ENCODE results near the gene TSHZ3. TPM values are rescaled to one million over a fixed set of nuclear protein-coding genes. Genes with fewer than 3 reads are reported as not detected.

TSHZ3 gene
- total RNA-seq, result 0.81 TPM

GRCh38 chr19:31349160-31349881 is at the start of gene TSHZ3:
TSHZ3 (minus strand) TSS chr19:31349436; CDS start chr19:31349219, 217 bp downstream.
- peak in 2 of 3 donors; percentile 45 to 59 for DNase-seq (ENCODE audit: low read depth in 2 of 3, low spot score in 2 of 3)

GRCh38 chr19:31397308-31397707 is 48.1 kb upstream of the TSHZ3 start:
- DNase-seq (ENCODE audit: low read depth in 2 of 3, low spot score in 2 of 3), result no peak

GRCh38 chr19:31392464-31392863 is 43.2 kb upstream of the TSHZ3 start:
- DNase-seq (ENCODE audit: low read depth in 2 of 3, low spot score in 2 of 3), result no peak

- no peak for DNase-seq (ENCODE audit: low read depth in 2 of 3, low spot score in 2 of 3)
These were observed 42.3 kb upstream of the TSHZ3 start for GRCh38 chr19:31391518-31391917.

GRCh38 chr19:31390711-31391110 is 41.5 kb upstream of the TSHZ3 start:
- no peak for DNase-seq (ENCODE audit: low read depth in 2 of 3, low spot score in 2 of 3)

- DNase-seq (ENCODE audit: low read depth in 2 of 3, low spot score in 2 of 3), result no peak
These were observed 40.6 kb upstream of the TSHZ3 start for GRCh38 chr19:31389874-31390273.

GRCh38 chr19:31387717-31388301 is 38.6 kb upstream of the TSHZ3 start:
- DNase-seq (ENCODE audit: low read depth in 2 of 3, low spot score in 2 of 3), result no peak

- DNase-seq (ENCODE audit: low read depth in 2 of 3, low spot score in 2 of 3), result no peak
These were observed 37.6 kb upstream of the TSHZ3 start for GRCh38 chr19:31386806-31387205.

GRCh38 chr19:31385744-31386143 is 36.5 kb upstream of the TSHZ3 start:
- no peak for DNase-seq (ENCODE audit: low read depth in 2 of 3, low spot score in 2 of 3)

- no peak for DNase-seq (ENCODE audit: low read depth in 2 of 3, low spot score in 2 of 3)
These were observed 34.3 kb upstream of the TSHZ3 start for GRCh38 chr19:31383553-31383952.

- no peak for DNase-seq (ENCODE audit: low read depth in 2 of 3, low spot score in 2 of 3)
These were observed 31.6 kb upstream of the TSHZ3 start for GRCh38 chr19:31380854-31381253.

GRCh38 chr19:31378404-31378803 is 29.2 kb upstream of the TSHZ3 start:
- DNase-seq (ENCODE audit: low read depth in 2 of 3, low spot score in 2 of 3), result no peak

- DNase-seq (ENCODE audit: low read depth in 2 of 3, low spot score in 2 of 3), result no peak
These were observed 28.5 kb upstream of the TSHZ3 start for GRCh38 chr19:31377736-31378135.

GRCh38 chr19:31372246-31372781 is 23.1 kb upstream of the TSHZ3 start:
- no peak for DNase-seq (ENCODE audit: low read depth in 2 of 3, low spot score in 2 of 3)

- no peak for DNase-seq (ENCODE audit: low read depth in 2 of 3, low spot score in 2 of 3)
These were observed 21.0 kb upstream of the TSHZ3 start for GRCh38 chr19:31370216-31370615.

GRCh38 chr19:31364963-31365362 is 15.7 kb upstream of the TSHZ3 start:
- DNase-seq (ENCODE audit: low read depth in 2 of 3, low spot score in 2 of 3), result no peak

- no peak for DNase-seq (ENCODE audit: low read depth in 2 of 3, low spot score in 2 of 3)
These were observed 12.5 kb upstream of the TSHZ3 start for GRCh38 chr19:31361728-31362127.

- peak in 1 of 3 donors; percentile 3 for DNase-seq (ENCODE audit: low read depth in 2 of 3, low spot score in 2 of 3)
These were observed 8.1 kb upstream of the TSHZ3 start for GRCh38 chr19:31357315-31357673.

- peak in 2 of 3 donors; percentile 68 to 70 for DNase-seq (ENCODE audit: low read depth in 2 of 3, low spot score in 2 of 3)
These were observed 7.5 kb upstream of the TSHZ3 start for GRCh38 chr19:31356587-31357314.

GRCh38 chr19:31355665-31356289 is 6.5 kb upstream of the TSHZ3 start:
- peak in 2 of 3 donors; percentile 6 to 9 for DNase-seq (ENCODE audit: low read depth in 2 of 3, low spot score in 2 of 3)
